Gastroesophageal sphincter (tissue), 4 donors: Measurements from ENCODE around the gene SHISA9. TPM values are rescaled to one million over a fixed set of nuclear protein-coding genes. Genes with fewer than 3 reads are reported as not detected.

Experiments
- ATAC-seq: fragments of 150-250 bp; one replicate; pipeline ENCODE4 v1.9.1; 2016; ENCODE audit warnings: mild to moderate bottlenecking, moderate library complexity
- H3K27ac ChIP-seq, 4 donors: fragments of 200-600 bp; sonication (generic) in 3 of 4; 1 replicate in 3 of 4; 2 replicates in 1 of 4; pipeline ENCODE4 v1.5.1; 2016 to 2019
- H3K27me3 ChIP-seq: fragments of 200-600 bp; sonication (generic); one replicate; pipeline ENCODE4 v1.5.1; 2019
- H3K36me3 ChIP-seq, 2 donors: fragments of 200-600 bp; sonication (generic); one replicate each; pipeline ENCODE4 v1.5.1; 2019; ENCODE audit warnings: control low read depth in 1 of 2
- H3K4me1 ChIP-seq, 3 donors: fragments of 200-600 bp; sonication (generic); 1 replicate in 2 of 3; 2 replicates in 1 of 3; pipeline ENCODE4 v1.5.1; 2016 to 2019; ENCODE audit warnings: control low read depth in 2 of 3
- H3K4me3 ChIP-seq, 2 donors: fragments of 200-600 bp; sonication (generic); one replicate each; pipeline ENCODE4 v1.5.1; 2019; ENCODE audit warnings: mild to moderate bottlenecking in 1 of 2, moderate library complexity in 1 of 2
- H3K9me3 ChIP-seq, 3 donors: fragments of 200-600 bp; sonication (generic); one replicate each; pipeline ENCODE4 v1.5.1; 2017 to 2019; ENCODE audit warnings: control low read depth in 2 of 3
- CTCF ChIP-seq, 4 experiments: fragments of 200-600 bp in 2 of 4; fragments of 450-650 bp in 2 of 4; sonication (generic) in 1 of 4; IDR thresholded peaks; one replicate each; pipeline ENCODE4 v1.5.1; 2017 to 2019; ENCODE audit warnings: antibody characterized with exemption in 4 of 4, mild to moderate bottlenecking in 2 of 4, moderate library complexity in 2 of 4
- EP300 ChIP-seq: sonication (generic); formaldehyde crosslinking; IDR thresholded peaks from one replicate; pipeline ENCODE4 v1.6.1; 2017; ENCODE audit warnings: antibody characterized with exemption, mild to moderate bottlenecking
- POLR2A ChIP-seq, 2 donors: fragments of 450-650 bp; IDR thresholded peaks; one replicate each; pipeline ENCODE4 v1.6.1; 2017; ENCODE audit warnings: antibody characterized with exemption in 2 of 2, mild to moderate bottlenecking in 2 of 2, moderate library complexity in 1 of 2
- POLR2AphosphoS5 ChIP-seq: sonication (generic); formaldehyde crosslinking; IDR thresholded peaks from one replicate; pipeline ENCODE4 v1.6.1; 2017; ENCODE audit warnings: antibody characterized with exemption
- WGBS, 2 donors: methylation state at CpG; one replicate each; pipeline ENCODE4 v1.1.5; 2018; ENCODE audit warnings: low coverage in 1 of 2; 5-methylcytosine and 5-hydroxymethylcytosine counted together
- total RNA-seq, 4 donors: library from RNA; depleted of rRNA; stranded (reverse); fragments of >200 nt; gene quantifications; one replicate each; pipeline ENCODE4 v1.1.0, GENCODE V29; 2016

Gene SHISA9
- total RNA-seq, 4 donors from 2014 or later: 1.1 to 12.6 (median 4.9) TPM

- Histone ChIP-seq H3K27ac (no peak overlapping the region), H3K27me3 (peaks cover 37% of the 10 kb centered on the region), H3K36me3 (no peaks in the 10 kb centered on the region), H3K9me3 (no peaks in the 10 kb centered on the region), H3K4me3 (no peak overlapping the region), H3K4me1 (no peaks in the 10 kb centered on the region)
- ATAC-seq: no peak
- no peak for TF ChIP-seq POLR2A (IDR thresholded peaks at IDR 0.05)
- no peak for TF ChIP-seq POLR2AphosphoS5
- TF ChIP-seq CTCF (IDR thresholded peaks at IDR 0.05): no peak
- TF ChIP-seq EP300: no peak
- 71 to 75% methylated on average over 6 to 7 of the region's 7 CpGs for WGBS, 2 donors
Measured at GRCh38 chr16:12925026-12925800, 23.8 kb downstream of the SHISA9 start.

GRCh38 chr16:12927591-12927990 is 26.2 kb downstream of the SHISA9 start:
- no peak for ATAC-seq
- Histone ChIP-seq H3K27ac (no peak overlapping the region), H3K27me3 (peaks cover 36% of the 10 kb centered on the region), H3K4me1 (no peaks in the 10 kb centered on the region), H3K36me3 (no peaks in the 10 kb centered on the region), H3K4me3 (no peak overlapping the region), H3K9me3 (no peaks in the 10 kb centered on the region)
- WGBS, 2 donors: 67 to 70% methylated on average over 2 of the region's 3 CpGs
- TF ChIP-seq EP300: no peak
- TF ChIP-seq CTCF (IDR thresholded peaks at IDR 0.05): no peak
- no peak for TF ChIP-seq POLR2AphosphoS5
- TF ChIP-seq POLR2A (IDR thresholded peaks at IDR 0.05): no peak

- no peaks in the 10 kb centered on the region for H3K9me3 ChIP-seq
- H3K4me3 ChIP-seq: no peak overlapping the region
- no peak overlapping the region for H3K27ac ChIP-seq
- no peak for TF ChIP-seq POLR2AphosphoS5
- no peak for TF ChIP-seq POLR2A (IDR thresholded peaks at IDR 0.05)
- TF ChIP-seq EP300: no peak
- no peak for TF ChIP-seq CTCF (IDR thresholded peaks at IDR 0.05)
- H3K4me1 ChIP-seq: no peaks in the 10 kb centered on the region
- 82 to 83% methylated on average over 4 of the region's 4 CpGs for WGBS, 2 donors
- no peak for ATAC-seq
- peaks cover 24% of the 10 kb centered on the region for H3K27me3 ChIP-seq
- H3K36me3 ChIP-seq: no peaks in the 10 kb centered on the region
Measured at GRCh38 chr16:12930881-12931280, 29.5 kb downstream of the SHISA9 start.

GRCh38 chr16:12936391-12936790 is 35.0 kb downstream of the SHISA9 start:
- no peak overlapping the region for H3K27ac ChIP-seq
- 43 to 49% methylated on average over 2 of the region's 2 CpGs for WGBS, 2 donors
- no peak for ATAC-seq
- H3K9me3 ChIP-seq: peaks cover 0 to 9% (median 0%) of the 10 kb centered on the region in 3 donors
- no peaks in the 10 kb centered on the region for H3K36me3 ChIP-seq
- TF ChIP-seq POLR2A (IDR thresholded peaks at IDR 0.05): no peak
- TF ChIP-seq EP300: no peak
- no peak for TF ChIP-seq POLR2AphosphoS5
- TF ChIP-seq CTCF (IDR thresholded peaks at IDR 0.05): no peak
- no peak overlapping the region for H3K4me3 ChIP-seq
- H3K4me1 ChIP-seq: no peaks in the 10 kb centered on the region
- peaks cover 18% of the 10 kb centered on the region for H3K27me3 ChIP-seq

- Histone ChIP-seq H3K4me1 (no peaks in the 10 kb centered on the region), H3K36me3 (no peaks in the 10 kb centered on the region), H3K4me3 (no peak overlapping the region), H3K9me3 (peaks cover 0 to 21% (median 0%) of the 10 kb centered on the region in 3 donors), H3K27ac (no peak overlapping the region), H3K27me3 (peaks cover 32% of the 10 kb centered on the region)
- ATAC-seq: no peak
- TF ChIP-seq CTCF (IDR thresholded peaks at IDR 0.05) (no peak), POLR2A (IDR thresholded peaks at IDR 0.05) (no peak), EP300 (no peak), POLR2AphosphoS5 (no peak)
- WGBS, 2 donors: 53 to 65% methylated on average over 3 of the region's 3 CpGs
Measured at GRCh38 chr16:12941896-12942295, 40.5 kb downstream of the SHISA9 start.
